Skeletal muscle tissue (tissue), 4 donors: ENCODE results near the gene KCNK3. TPM values are rescaled to one million over a fixed set of nuclear protein-coding genes. Genes with fewer than 3 reads are reported as not detected.
"Not testable (repeated sequence)": the region's sequence is repeated elsewhere in the genome, so short reads cannot be mapped to it uniquely, and the experiment has no call there.

Experiments
- H3K27ac ChIP-seq: one replicate; pipeline ENCODE4 v1.7.0; 2013; ENCODE audit warnings: mild to moderate bottlenecking, low read depth, low read length, inconsistent platforms
- H3K27me3 ChIP-seq, 3 donors: one replicate each; pipeline ENCODE4 v1.7.0; 2013; ENCODE audit warnings: low read length in 3 of 3; ENCODE audit not compliant: control insufficient read depth in 3 of 3, insufficient read depth in 3 of 3
- H3K36me3 ChIP-seq, 3 donors: one replicate each; pipeline ENCODE4 v1.7.0; 2013; ENCODE audit warnings: low read length in 3 of 3; ENCODE audit not compliant: control insufficient read depth in 3 of 3, insufficient read depth in 3 of 3
- H3K4me1 ChIP-seq, 3 donors: one replicate each; pipeline ENCODE4 v1.7.0; 2013; ENCODE audit warnings: low read length in 3 of 3, mild to moderate bottlenecking in 3 of 3; ENCODE audit not compliant: control insufficient read depth in 3 of 3, insufficient read depth in 3 of 3
- H3K4me3 ChIP-seq, 3 donors: one replicate each; pipeline ENCODE4 v1.7.0; 2013; ENCODE audit warnings: low read length in 3 of 3
- H3K9ac ChIP-seq, 3 donors: one replicate each; pipeline ENCODE4 v1.7.0; 2013; ENCODE audit warnings: low read length in 3 of 3, mild to moderate bottlenecking in 3 of 3, moderate library complexity in 2 of 3, low read depth in 1 of 3
- H3K9me3 ChIP-seq, 3 donors: one replicate each; pipeline ENCODE4 v1.7.0; 2013; ENCODE audit warnings: low read length in 3 of 3; ENCODE audit not compliant: control insufficient read depth in 3 of 3
- total RNA-seq: library from RNA; depleted of rRNA; stranded (reverse); fragments of >200 nt; gene quantifications from one replicate; pipeline ENCODE4 v1.2.3, GENCODE V29; 2014
- donor health status: Osteomylitis.

KCNK3 gene
- total RNA-seq, 1 donor from 2014 or later, result 0.52 TPM

- no peak overlapping the region for H3K9ac ChIP-seq
Observed at GRCh38 chr2:26651470-26651771, 41.1 kb upstream of the KCNK3 start.

GRCh38 chr2:26651799-26652198, 40.7 kb upstream of the KCNK3 start:
- H3K9ac ChIP-seq, result no peak overlapping the region
- H3K9me3 ChIP-seq, result no peaks in the 10 kb centered on the region

More at GRCh38 chr2:26651470-26651771, 41.1 kb upstream of the KCNK3 start:
- H3K4me1 ChIP-seq, result peaks cover 0 to 3% (median 0%) of the 10 kb centered on the region in 3 donors
- H3K27ac ChIP-seq, result peak overlapping the region; percentile 19
- H3K4me3 ChIP-seq, result no peak overlapping the region
- no peaks in the 10 kb centered on the region for H3K36me3 ChIP-seq
- H3K9me3 ChIP-seq, result no peaks in the 10 kb centered on the region
- H3K27me3 ChIP-seq, result peaks cover 5 to 14% (median 11%) of the 10 kb centered on the region in 3 donors

GRCh38 chr2:26652361-26653041, 40.0 kb upstream of the KCNK3 start:
- no peak overlapping the region for H3K4me3 ChIP-seq
- H3K4me1 ChIP-seq, result peaks cover 0 to 3% (median 0%) of the 10 kb centered on the region in 3 donors
- no peaks in the 10 kb centered on the region for H3K36me3 ChIP-seq
- peaks cover 5 to 13% (median 11%) of the 10 kb centered on the region in 3 donors for H3K27me3 ChIP-seq
- H3K9me3 ChIP-seq, result no peaks in the 10 kb centered on the region
- H3K27ac ChIP-seq, result peak overlapping the region; percentile 3
- no peak overlapping the region for H3K9ac ChIP-seq

More at GRCh38 chr2:26651799-26652198, 40.7 kb upstream of the KCNK3 start:
- peak overlapping the region; percentile 19 for H3K27ac ChIP-seq
- peaks cover 5 to 14% (median 11%) of the 10 kb centered on the region in 3 donors for H3K27me3 ChIP-seq
- H3K4me1 ChIP-seq, result peaks cover 0 to 3% (median 0%) of the 10 kb centered on the region in 3 donors
- no peaks in the 10 kb centered on the region for H3K36me3 ChIP-seq
- H3K4me3 ChIP-seq, result no peak overlapping the region

GRCh38 chr2:26653207-26654060, 39.1 kb upstream of the KCNK3 start:
- Histone ChIP-seq H3K27ac (peak overlapping the region; percentile 3), H3K4me3 (no peak overlapping the region), H3K4me1 (peaks cover 0 to 3% (median 0%) of the 10 kb centered on the region in 3 donors), H3K27me3 (peaks cover 4 to 8% (median 5%) of the 10 kb centered on the region in 3 donors), H3K9ac (no peak overlapping the region), H3K9me3 (no peaks in the 10 kb centered on the region), H3K36me3 (no peaks in the 10 kb centered on the region)

GRCh38 chr2:26654061-26654340, 38.5 kb upstream of the KCNK3 start:
- no peak overlapping the region for H3K4me3 ChIP-seq
- H3K9ac ChIP-seq, result no peak overlapping the region

GRCh38 chr2:26655120-26655519, 37.4 kb upstream of the KCNK3 start:
- H3K4me1 ChIP-seq, H3K9me3 ChIP-seq: not testable (repeated sequence)

More at GRCh38 chr2:26654061-26654340, 38.5 kb upstream of the KCNK3 start:
- Histone ChIP-seq H3K27ac (no peak overlapping the region), H3K36me3 (no peaks in the 10 kb centered on the region), H3K9me3 (peaks cover 0 to under 1% (median 0%) of the 10 kb centered on the region in 3 donors), H3K27me3 (peaks cover 3 to 7% (median 5%) of the 10 kb centered on the region in 3 donors), H3K4me1 (peaks cover 0 to 3% (median 0%) of the 10 kb centered on the region in 3 donors)

GRCh38 chr2:26655611-26656195, 36.8 kb upstream of the KCNK3 start:
- no peaks in the 10 kb centered on the region for H3K36me3 ChIP-seq
- no peak overlapping the region for H3K4me3 ChIP-seq
- H3K27me3 ChIP-seq, result peaks cover 0 to 1% (median 0%) of the 10 kb centered on the region in 3 donors
- H3K9ac ChIP-seq, result no peak overlapping the region
- peaks cover 0 to 3% (median 0%) of the 10 kb centered on the region in 3 donors for H3K4me1 ChIP-seq
- no peak overlapping the region for H3K27ac ChIP-seq
- H3K9me3 ChIP-seq, result peaks cover 0 to 2% (median 0%) of the 10 kb centered on the region in 3 donors

More at GRCh38 chr2:26655120-26655519, 37.4 kb upstream of the KCNK3 start:
- H3K27me3 ChIP-seq, H3K4me3 ChIP-seq, H3K36me3 ChIP-seq, H3K27ac ChIP-seq, H3K9ac ChIP-seq: not testable (repeated sequence)

- Histone ChIP-seq H3K27me3 (no peaks in the 10 kb centered on the region), H3K36me3 (no peaks in the 10 kb centered on the region), H3K9ac (no peak overlapping the region), H3K9me3 (peaks cover 0 to 6% (median 0%) of the 10 kb centered on the region in 3 donors), H3K4me1 (no peaks in the 10 kb centered on the region), H3K27ac (no peak overlapping the region), H3K4me3 (no peak overlapping the region)
Observed at GRCh38 chr2:26657265-26657664, 35.3 kb upstream of the KCNK3 start.

GRCh38 chr2:26658691-26659346, 33.7 kb upstream of the KCNK3 start:
- Histone ChIP-seq H3K27ac (no peak overlapping the region), H3K27me3 (no peaks in the 10 kb centered on the region), H3K36me3 (no peaks in the 10 kb centered on the region), H3K9me3 (peaks cover 0 to 6% (median 0%) of the 10 kb centered on the region in 3 donors), H3K4me3 (no peak overlapping the region), H3K9ac (no peak overlapping the region), H3K4me1 (no peaks in the 10 kb centered on the region)
